Upper lobe of left lung (tissue), 6 donors: ENCODE data around the gene MRPL24. TPM values are rescaled to one million over a fixed set of nuclear protein-coding genes. Genes with fewer than 3 reads are reported as not detected.
"Not testable (repeated sequence)": the region's sequence is repeated elsewhere in the genome, so short reads cannot be mapped to it uniquely, and the experiment has no call there.

Experiments
- ATAC-seq, 2 donors: fragments of 200-7000 bp; cut with Tn5 transposase; one replicate each; pipeline ENCODE4 v1.9.1; 2022; ENCODE audit warnings: mild to moderate bottlenecking in 2 of 2, moderate library complexity in 2 of 2; ENCODE audit not compliant: low FRiP score in 2 of 2
- DNase-seq, 2 donors: peaks; one replicate each; pipeline ENCODE4 v3.0.0-alpha.2; 2019 to 2020
- H3K27ac ChIP-seq, 4 donors: fragments of 200-600 bp; sonication (generic); one replicate each; pipeline ENCODE4 v1.5.1; 2016 to 2019
- H3K27me3 ChIP-seq, 4 donors: fragments of 200-600 bp; sonication (generic); one replicate each; pipeline ENCODE4 v1.5.1; 2017 to 2019
- H3K36me3 ChIP-seq, 4 donors: fragments of 200-600 bp; sonication (generic); one replicate each; pipeline ENCODE4 v1.5.1; 2016 to 2019
- H3K4me1 ChIP-seq, 4 donors: fragments of 200-600 bp; sonication (generic); one replicate each; pipeline ENCODE4 v1.5.1; 2018 to 2019
- H3K4me3 ChIP-seq, 4 donors: fragments of 200-600 bp; sonication (generic); one replicate each; pipeline ENCODE4 v1.5.1; 2017 to 2019; ENCODE audit warnings: mild to moderate bottlenecking in 2 of 4, moderate library complexity in 1 of 4
- H3K9me3 ChIP-seq, 4 donors: fragments of 200-600 bp; sonication (generic); one replicate each; pipeline ENCODE4 v1.5.1; 2018 to 2019
- CTCF ChIP-seq, 6 experiments: fragments of 450-650 bp in 4 of 6; fragments of 200-600 bp in 2 of 6; sonication (generic) in 2 of 6; IDR thresholded peaks; one replicate each; pipeline ENCODE4 v1.5.1; 2016 to 2019; ENCODE audit warnings: antibody characterized with exemption in 6 of 6
- EP300 ChIP-seq, 4 donors: sonication (generic); formaldehyde crosslinking; IDR thresholded peaks; one replicate each; pipeline ENCODE4 v1.5.1; 2017; ENCODE audit warnings: antibody characterized with exemption in 4 of 4, control low read depth in 2 of 4
- POLR2A ChIP-seq, 4 donors: fragments of 450-650 bp; IDR thresholded peaks; one replicate each; pipeline ENCODE4 v1.5.1; 2016 to 2017; ENCODE audit warnings: antibody characterized with exemption in 4 of 4, mild to moderate bottlenecking in 2 of 4
- POLR2AphosphoS5 ChIP-seq, 2 donors: sonication (generic); formaldehyde crosslinking; IDR thresholded peaks; one replicate each; pipeline ENCODE4 v1.5.1; 2017; ENCODE audit warnings: antibody characterized with exemption in 2 of 2
- WGBS, 2 donors: methylation state at CpG; one replicate each; pipeline ENCODE4 v1.1.5; 2017 to 2018; 5-methylcytosine and 5-hydroxymethylcytosine counted together
- total RNA-seq, 6 donors: library from RNA; depleted of rRNA in 4 of 6; stranded (reverse); fragments of >200 nt in 4 of 6; gene quantifications; one replicate each; pipeline versions ENCODE4 v1.1.0 to v1.2.1, GENCODE V29; 2016 to 2021
- donor health status: DM: no; HTN: no; CAD: no; lungs with moderate emphysema.
- donor health status: DM: no; HTN: yes; CAD: no; lungs with severe emphysema.

Gene MRPL24
- total RNA-seq, 6 donors from 2014 or later, result 19.6 to 52.5 (median 40.8) TPM

- Histone ChIP-seq H3K4me1 (peaks cover 0 to 3% (median under 1%) of the 10 kb centered on the region in 4 donors), H3K36me3 (no peaks in the 10 kb centered on the region), H3K27ac (no peak overlapping the region), H3K4me3 (no peak overlapping the region), H3K9me3 (no peaks in the 10 kb centered on the region), H3K27me3 (no peaks in the 10 kb centered on the region)
- ATAC-seq, result no peak
- no peak for DNase-seq
- TF ChIP-seq POLR2A (IDR thresholded peaks at IDR 0.05), result no peak
- no peak for TF ChIP-seq CTCF (IDR thresholded peaks at IDR 0.05)
- TF ChIP-seq POLR2AphosphoS5 (IDR thresholded peaks at IDR 0.05), result no peak
- TF ChIP-seq EP300 (IDR thresholded peaks at IDR 0.05), result no peak
- WGBS, 2 donors, result 71 to 83% methylated on average over 4 of the region's 4 CpGs
Measured at GRCh38 chr1:156760796-156761104, 19.9 kb upstream of the MRPL24 start.

- WGBS, 2 donors, result 67 to 77% methylated on average over 6 of the region's 6 CpGs
- no peak overlapping the region for H3K27ac ChIP-seq
- no peak for TF ChIP-seq POLR2A (IDR thresholded peaks at IDR 0.05)
- TF ChIP-seq CTCF (IDR thresholded peaks at IDR 0.05), result no peak
- no peak for TF ChIP-seq POLR2AphosphoS5 (IDR thresholded peaks at IDR 0.05)
- no peak for TF ChIP-seq EP300 (IDR thresholded peaks at IDR 0.05)
- no peaks in the 10 kb centered on the region for H3K36me3 ChIP-seq
- H3K27me3 ChIP-seq, result no peaks in the 10 kb centered on the region
- ATAC-seq, result no peak
- H3K4me3 ChIP-seq, result no peak overlapping the region
- H3K9me3 ChIP-seq, result no peaks in the 10 kb centered on the region
- no peaks in the 10 kb centered on the region for H3K4me1 ChIP-seq
- DNase-seq, result no peak
Measured at GRCh38 chr1:156760092-156760795, 19.4 kb upstream of the MRPL24 start.

- H3K9me3 ChIP-seq, ATAC-seq, H3K27me3 ChIP-seq, H3K4me3 ChIP-seq, H3K36me3 ChIP-seq, DNase-seq, H3K27ac ChIP-seq: not testable (repeated sequence)
- whole genome bisulfite sequencing, 2 donors, result 87 to 94% methylated on average over 10 of the region's 10 CpGs
- H3K4me1 ChIP-seq, result peaks cover 7 to 14% (median 8%) of the 10 kb centered on the region in 4 donors
Measured at GRCh38 chr1:156757572-156758253, 16.8 kb upstream of the MRPL24 start.

GRCh38 chr1:156756355-156756754 lies 15.5 kb upstream of the MRPL24 start:
- no peak for ATAC-seq
- H3K27me3 ChIP-seq, result no peaks in the 10 kb centered on the region

More at GRCh38 chr1:156756355-156756754, 15.5 kb upstream of the MRPL24 start:
- Histone ChIP-seq H3K27ac (no peak overlapping the region), H3K4me1 (peaks cover 10 to 20% (median 12%) of the 10 kb centered on the region in 4 donors), H3K9me3 (no peaks in the 10 kb centered on the region), H3K4me3 (no peak overlapping the region), H3K36me3 (no peaks in the 10 kb centered on the region)
- no peak for DNase-seq
- WGBS, 2 donors, result 97 to 100% methylated on average over 1 of the region's 1 CpG
- TF ChIP-seq POLR2AphosphoS5 (IDR thresholded peaks at IDR 0.05) (no peak), POLR2A (IDR thresholded peaks at IDR 0.05) (no peak), EP300 (IDR thresholded peaks at IDR 0.05) (no peak), CTCF (IDR thresholded peaks at IDR 0.05) (no peak)
